Activated naive CD4-positive, alpha-beta T cell treated with anti-CD3 and anti-CD28 coated beads, Interleukin-2, amount 50 U/mL, for 24 hours (primary cell): ENCODE measurements around the gene CCDC197.

Experiments
- H3K27ac Mint-ChIP-seq: one replicate; pipeline ENCODE4 v1.8.0; 2021; ENCODE audit warnings: mild to moderate bottlenecking, mixed read lengths
- H3K27me3 Mint-ChIP-seq: one replicate; pipeline ENCODE4 v1.8.0; 2021; ENCODE audit warnings: mixed read lengths
- H3K36me3 Mint-ChIP-seq: one replicate; pipeline ENCODE4 v1.8.0; 2021; ENCODE audit warnings: mixed read lengths
- H3K4me1 Mint-ChIP-seq: one replicate; pipeline ENCODE4 v1.8.0; 2021; ENCODE audit warnings: mixed read lengths
- H3K4me3 Mint-ChIP-seq: one replicate; pipeline ENCODE4 v1.8.0; 2021; ENCODE audit warnings: mild to moderate bottlenecking, mixed read lengths
- H3K9me3 Mint-ChIP-seq: one replicate; pipeline ENCODE4 v1.8.0; 2021; ENCODE audit warnings: mixed read lengths

CCDC197 gene

GRCh38 chr14:94000267-94000666, 3.2 kb downstream of the CCDC197 start:
- Mint-ChIP-seq H3K27ac (peak overlapping the region; percentile 52), H3K27me3 (no peaks in the 10 kb centered on the region), H3K36me3 (no peaks in the 10 kb centered on the region), H3K4me1 (peaks cover 10% of the 10 kb centered on the region), H3K4me3 (no peak overlapping the region), H3K9me3 (no peaks in the 10 kb centered on the region)

GRCh38 chr14:94001016-94001415, 3.9 kb downstream of the CCDC197 start:
- Mint-ChIP-seq H3K4me3 (no peak overlapping the region), H3K27me3 (no peaks in the 10 kb centered on the region), H3K9me3 (no peaks in the 10 kb centered on the region), H3K4me1 (peaks cover 6% of the 10 kb centered on the region), H3K36me3 (no peaks in the 10 kb centered on the region), H3K27ac (no peak overlapping the region)

- peaks cover 5% of the 10 kb centered on the region for H3K4me1 Mint-ChIP-seq
- H3K27me3 Mint-ChIP-seq, result no peaks in the 10 kb centered on the region
- no peak overlapping the region for H3K4me3 Mint-ChIP-seq
- H3K9me3 Mint-ChIP-seq, result no peaks in the 10 kb centered on the region
- no peak overlapping the region for H3K27ac Mint-ChIP-seq
- no peaks in the 10 kb centered on the region for H3K36me3 Mint-ChIP-seq
Observed at GRCh38 chr14:94001501-94002396, 4.6 kb downstream of the CCDC197 start.

- Mint-ChIP-seq H3K27me3 (no peaks in the 10 kb centered on the region), H3K27ac (no peak overlapping the region), H3K36me3 (no peaks in the 10 kb centered on the region), H3K9me3 (no peaks in the 10 kb centered on the region), H3K4me3 (no peak overlapping the region), H3K4me1 (peaks cover 5% of the 10 kb centered on the region)
Observed at GRCh38 chr14:94003397-94003796, 6.3 kb downstream of the CCDC197 start.

- H3K27me3 Mint-ChIP-seq, result no peaks in the 10 kb centered on the region
- no peaks in the 10 kb centered on the region for H3K36me3 Mint-ChIP-seq
- H3K4me1 Mint-ChIP-seq, result peaks cover 5% of the 10 kb centered on the region
- H3K4me3 Mint-ChIP-seq, result no peak overlapping the region
- H3K9me3 Mint-ChIP-seq, result no peaks in the 10 kb centered on the region
- H3K27ac Mint-ChIP-seq, result no peak overlapping the region
Observed at GRCh38 chr14:94004015-94004414, 6.9 kb downstream of the CCDC197 start.

GRCh38 chr14:94005324-94006073, 8.4 kb downstream of the CCDC197 start:
- Mint-ChIP-seq H3K4me3 (no peak overlapping the region), H3K36me3 (no peaks in the 10 kb centered on the region), H3K27me3 (no peaks in the 10 kb centered on the region), H3K9me3 (no peaks in the 10 kb centered on the region), H3K27ac (peak overlapping the region; percentile 32), H3K4me1 (peaks cover 16% of the 10 kb centered on the region)

GRCh38 chr14:94008234-94008633, 11.1 kb downstream of the CCDC197 start:
- no peak overlapping the region for H3K27ac Mint-ChIP-seq
- H3K27me3 Mint-ChIP-seq, result no peaks in the 10 kb centered on the region
- peaks cover 26% of the 10 kb centered on the region for H3K4me1 Mint-ChIP-seq
- H3K36me3 Mint-ChIP-seq, result no peaks in the 10 kb centered on the region
- no peak overlapping the region for H3K4me3 Mint-ChIP-seq
- no peaks in the 10 kb centered on the region for H3K9me3 Mint-ChIP-seq

- Mint-ChIP-seq H3K4me3 (no peak overlapping the region), H3K27ac (no peak overlapping the region), H3K4me1 (peaks cover 26% of the 10 kb centered on the region), H3K27me3 (no peaks in the 10 kb centered on the region), H3K9me3 (no peaks in the 10 kb centered on the region), H3K36me3 (no peaks in the 10 kb centered on the region)
Observed at GRCh38 chr14:94009767-94010166, 12.7 kb downstream of the CCDC197 start.

GRCh38 chr14:94010625-94011024, 13.5 kb downstream of the CCDC197 start:
- H3K36me3 Mint-ChIP-seq, result no peaks in the 10 kb centered on the region
- H3K9me3 Mint-ChIP-seq, result no peaks in the 10 kb centered on the region
- H3K27me3 Mint-ChIP-seq, result no peaks in the 10 kb centered on the region
- peaks cover 26% of the 10 kb centered on the region for H3K4me1 Mint-ChIP-seq
- no peak overlapping the region for H3K4me3 Mint-ChIP-seq
- peak overlapping the region; percentile 62 for H3K27ac Mint-ChIP-seq

GRCh38 chr14:94011795-94012194, 14.7 kb downstream of the CCDC197 start:
- H3K36me3 Mint-ChIP-seq, result no peaks in the 10 kb centered on the region
- peak overlapping the region; percentile 7 for H3K4me3 Mint-ChIP-seq
- H3K27me3 Mint-ChIP-seq, result no peaks in the 10 kb centered on the region
- no peaks in the 10 kb centered on the region for H3K9me3 Mint-ChIP-seq
- H3K27ac Mint-ChIP-seq, result peak overlapping the region; percentile 8
- H3K4me1 Mint-ChIP-seq, result peaks cover 26% of the 10 kb centered on the region

GRCh38 chr14:94014382-94014781, 17.3 kb downstream of the CCDC197 start:
- H3K9me3 Mint-ChIP-seq, result no peaks in the 10 kb centered on the region
- H3K4me1 Mint-ChIP-seq, result peaks cover 23% of the 10 kb centered on the region
- no peaks in the 10 kb centered on the region for H3K27me3 Mint-ChIP-seq
- no peaks in the 10 kb centered on the region for H3K36me3 Mint-ChIP-seq
- H3K27ac Mint-ChIP-seq, result no peak overlapping the region
- no peak overlapping the region for H3K4me3 Mint-ChIP-seq

- H3K4me1 Mint-ChIP-seq, result peaks cover 16% of the 10 kb centered on the region
- no peak overlapping the region for H3K4me3 Mint-ChIP-seq
- no peaks in the 10 kb centered on the region for H3K36me3 Mint-ChIP-seq
- no peaks in the 10 kb centered on the region for H3K27me3 Mint-ChIP-seq
- H3K27ac Mint-ChIP-seq, result no peak overlapping the region
- no peaks in the 10 kb centered on the region for H3K9me3 Mint-ChIP-seq
Observed at GRCh38 chr14:94015223-94015622, 18.1 kb downstream of the CCDC197 start.

- H3K36me3 Mint-ChIP-seq, result no peaks in the 10 kb centered on the region
- no peak overlapping the region for H3K27ac Mint-ChIP-seq
- H3K4me1 Mint-ChIP-seq, result peaks cover 9% of the 10 kb centered on the region
- no peaks in the 10 kb centered on the region for H3K9me3 Mint-ChIP-seq
- H3K4me3 Mint-ChIP-seq, result no peak overlapping the region
- H3K27me3 Mint-ChIP-seq, result no peaks in the 10 kb centered on the region
Observed at GRCh38 chr14:94016446-94016976, 19.4 kb downstream of the CCDC197 start.

GRCh38 chr14:94018308-94018707, 21.2 kb downstream of the CCDC197 start:
- H3K36me3 Mint-ChIP-seq, result no peaks in the 10 kb centered on the region
- H3K27ac Mint-ChIP-seq, result no peak overlapping the region
- H3K9me3 Mint-ChIP-seq, result no peaks in the 10 kb centered on the region
- no peaks in the 10 kb centered on the region for H3K27me3 Mint-ChIP-seq
- H3K4me1 Mint-ChIP-seq, result no peaks in the 10 kb centered on the region
- H3K4me3 Mint-ChIP-seq, result no peak overlapping the region

GRCh38 chr14:94019329-94019728, 22.2 kb downstream of the CCDC197 start:
- H3K9me3 Mint-ChIP-seq, result no peaks in the 10 kb centered on the region
- H3K27ac Mint-ChIP-seq, result no peak overlapping the region
- no peaks in the 10 kb centered on the region for H3K36me3 Mint-ChIP-seq
- no peak overlapping the region for H3K4me3 Mint-ChIP-seq
- H3K27me3 Mint-ChIP-seq, result no peaks in the 10 kb centered on the region
- H3K4me1 Mint-ChIP-seq, result no peaks in the 10 kb centered on the region

GRCh38 chr14:94020267-94020666, 23.2 kb downstream of the CCDC197 start:
- Mint-ChIP-seq H3K9me3 (no peaks in the 10 kb centered on the region), H3K4me3 (no peak overlapping the region), H3K36me3 (no peaks in the 10 kb centered on the region), H3K27me3 (no peaks in the 10 kb centered on the region), H3K4me1 (no peaks in the 10 kb centered on the region), H3K27ac (no peak overlapping the region)
